Esophagus muscularis mucosa (tissue), 3 donors: ENCODE results near the gene KRT4.

Source experiments
- POLR2A ChIP-seq: fragments of 450-650 bp; IDR thresholded peaks from one replicate; pipeline ENCODE4 v1.6.1; 2017; ENCODE audit warnings: antibody characterized with exemption, moderate library complexity, mild to moderate bottlenecking, low read depth
- POLR2AphosphoS5 ChIP-seq, 2 donors: sonication (generic); formaldehyde crosslinking; IDR thresholded peaks; one replicate each; pipeline ENCODE4 v1.6.1; 2017; ENCODE audit warnings: antibody characterized with exemption in 2 of 2
- TF ChIP-seq, protein P1 (sequence below), 3 experiments: fragments of 200-600 bp in 2 of 3; fragments of 450-650 bp in 1 of 3; sonication (generic) in 2 of 3; IDR thresholded peaks; one replicate each; pipeline ENCODE4 v1.5.1; 2017 to 2019; ENCODE audit warnings: antibody characterized with exemption in 3 of 3, mild to moderate bottlenecking in 2 of 3, moderate library complexity in 1 of 3

DNA sequence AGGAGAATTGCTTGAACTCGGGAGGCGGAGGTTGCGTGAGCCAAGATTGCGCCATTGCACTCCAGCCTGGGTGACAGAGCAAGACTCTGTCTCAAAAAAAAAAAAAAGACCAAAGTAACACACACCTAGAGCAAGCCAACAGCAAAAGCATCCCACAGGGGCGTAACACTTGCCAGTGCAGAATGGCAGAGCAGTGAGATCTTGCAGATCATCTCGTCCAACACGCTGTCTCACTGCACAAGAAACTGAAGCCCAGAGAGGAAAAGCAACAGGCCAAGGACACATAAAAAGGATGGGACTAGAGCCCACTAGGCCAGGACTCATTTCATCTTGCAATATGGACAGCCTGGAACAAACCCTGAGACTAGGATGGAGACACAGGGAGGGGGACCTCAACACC lies 47.6 kb upstream of the KRT4 start:
- no peak for TF ChIP-seq POLR2AphosphoS5 (IDR thresholded peaks at IDR 0.05)
- TF ChIP-seq, protein P1, sequence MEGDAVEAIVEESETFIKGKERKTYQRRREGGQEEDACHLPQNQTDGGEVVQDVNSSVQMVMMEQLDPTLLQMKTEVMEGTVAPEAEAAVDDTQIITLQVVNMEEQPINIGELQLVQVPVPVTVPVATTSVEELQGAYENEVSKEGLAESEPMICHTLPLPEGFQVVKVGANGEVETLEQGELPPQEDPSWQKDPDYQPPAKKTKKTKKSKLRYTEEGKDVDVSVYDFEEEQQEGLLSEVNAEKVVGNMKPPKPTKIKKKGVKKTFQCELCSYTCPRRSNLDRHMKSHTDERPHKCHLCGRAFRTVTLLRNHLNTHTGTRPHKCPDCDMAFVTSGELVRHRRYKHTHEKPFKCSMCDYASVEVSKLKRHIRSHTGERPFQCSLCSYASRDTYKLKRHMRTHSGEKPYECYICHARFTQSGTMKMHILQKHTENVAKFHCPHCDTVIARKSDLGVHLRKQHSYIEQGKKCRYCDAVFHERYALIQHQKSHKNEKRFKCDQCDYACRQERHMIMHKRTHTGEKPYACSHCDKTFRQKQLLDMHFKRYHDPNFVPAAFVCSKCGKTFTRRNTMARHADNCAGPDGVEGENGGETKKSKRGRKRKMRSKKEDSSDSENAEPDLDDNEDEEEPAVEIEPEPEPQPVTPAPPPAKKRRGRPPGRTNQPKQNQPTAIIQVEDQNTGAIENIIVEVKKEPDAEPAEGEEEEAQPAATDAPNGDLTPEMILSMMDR (IDR thresholded peaks at IDR 0.05): no peak
- no peak for TF ChIP-seq POLR2A
